Stimulated activated CD4-positive, alpha-beta T cell treated with anti-CD3 and anti-CD28 coated beads, TNF-alpha, amount 100 ng/mL, for 1 hour (primary cell): ENCODE results near the gene CMIP.
A peak's percentile ranks its signal among the peaks of the same experiment; 100 is the strongest.

Source experiments
- DNase-seq, 3 donors: peaks; one replicate each; pipeline ENCODE4 v3.0.0-alpha.2; 2020; ENCODE audit warnings: low read depth in 3 of 3, low spot score in 1 of 3

CMIP gene

DNA sequence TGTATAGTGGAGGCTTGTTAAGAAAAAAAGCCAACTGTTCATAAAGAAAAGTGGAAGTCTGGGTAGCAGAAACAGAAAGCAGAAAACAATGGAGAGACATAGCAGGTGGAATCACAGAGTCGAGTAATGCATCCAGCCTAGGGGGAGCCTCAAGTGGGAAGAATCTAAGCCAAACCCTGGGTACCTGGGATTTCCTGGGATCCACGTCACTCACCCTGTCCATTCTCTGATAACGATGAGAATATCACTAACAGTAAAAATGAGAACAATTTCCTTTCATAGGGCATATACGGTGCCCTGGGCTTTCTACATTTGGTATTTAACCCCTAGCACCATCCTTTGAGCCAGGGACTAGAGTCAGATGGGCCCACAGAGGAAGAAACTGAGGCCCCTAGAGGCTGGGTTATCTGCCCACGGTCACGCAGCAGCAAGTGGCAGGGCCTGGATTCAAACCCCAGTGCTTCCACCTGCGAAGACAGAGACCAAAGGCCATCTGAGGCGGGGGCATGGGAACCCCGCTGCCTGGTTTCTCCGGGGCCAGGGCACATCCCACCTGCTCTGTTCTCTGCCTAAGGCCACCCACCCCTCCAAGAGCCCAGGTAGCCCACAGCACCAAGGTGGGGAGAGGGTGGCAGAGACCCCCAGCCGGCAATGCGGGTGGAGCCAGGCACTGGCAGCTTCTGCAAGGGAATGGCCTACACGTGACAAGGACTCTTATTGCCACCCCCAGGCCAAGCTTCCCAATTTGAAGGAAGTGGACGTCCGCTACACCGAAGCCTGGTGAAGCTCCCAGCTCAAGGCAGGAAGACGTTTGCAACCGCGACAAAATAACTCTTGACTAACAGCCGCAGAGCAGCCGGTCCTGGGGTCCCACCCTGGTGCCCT lies 264.6 kb downstream of the CMIP start:
- DNase-seq, result no peak

DNA sequence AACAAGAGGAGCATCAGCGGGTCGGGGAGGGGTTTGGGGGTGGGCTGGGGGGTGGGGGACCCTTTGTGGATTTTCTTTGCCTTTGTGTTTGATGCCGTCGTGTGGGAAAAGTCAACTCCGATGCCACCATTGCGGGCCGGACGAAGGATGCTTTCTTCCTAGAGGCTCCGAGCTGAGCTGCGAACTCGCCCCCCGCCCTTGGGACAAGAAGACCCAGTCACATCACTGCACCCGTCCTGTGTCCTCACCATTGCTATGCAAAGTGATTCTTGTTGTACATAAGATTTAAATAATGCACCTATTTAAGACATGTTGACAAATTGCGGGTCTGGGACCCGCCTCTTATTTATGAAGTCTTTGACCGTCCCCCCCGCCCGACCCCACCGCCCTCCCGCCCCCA lies 265.4 kb downstream of the CMIP start:
- DNase-seq, result no peak

DNA sequence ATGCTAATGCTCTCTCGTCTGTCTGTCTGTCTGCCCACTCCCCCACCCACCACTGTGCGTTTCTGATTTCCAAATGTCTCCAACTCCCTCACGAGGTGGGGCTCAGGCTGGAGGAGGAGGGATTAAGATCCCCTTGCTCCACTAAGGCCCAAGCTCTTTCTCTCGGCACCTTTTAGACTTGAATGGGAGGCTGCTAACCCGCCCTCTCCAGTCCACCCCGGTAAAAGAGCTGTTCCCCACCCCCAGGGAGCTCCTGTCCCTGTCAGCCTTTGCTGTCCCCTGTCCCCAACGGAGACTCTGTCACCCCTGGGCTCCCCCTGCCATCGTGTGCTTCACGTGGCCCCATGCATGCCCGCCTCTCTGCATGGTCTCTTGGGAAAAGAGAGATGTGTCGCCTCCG lies 266.0 kb downstream of the CMIP start:
- DNase-seq, result no peak

DNA sequence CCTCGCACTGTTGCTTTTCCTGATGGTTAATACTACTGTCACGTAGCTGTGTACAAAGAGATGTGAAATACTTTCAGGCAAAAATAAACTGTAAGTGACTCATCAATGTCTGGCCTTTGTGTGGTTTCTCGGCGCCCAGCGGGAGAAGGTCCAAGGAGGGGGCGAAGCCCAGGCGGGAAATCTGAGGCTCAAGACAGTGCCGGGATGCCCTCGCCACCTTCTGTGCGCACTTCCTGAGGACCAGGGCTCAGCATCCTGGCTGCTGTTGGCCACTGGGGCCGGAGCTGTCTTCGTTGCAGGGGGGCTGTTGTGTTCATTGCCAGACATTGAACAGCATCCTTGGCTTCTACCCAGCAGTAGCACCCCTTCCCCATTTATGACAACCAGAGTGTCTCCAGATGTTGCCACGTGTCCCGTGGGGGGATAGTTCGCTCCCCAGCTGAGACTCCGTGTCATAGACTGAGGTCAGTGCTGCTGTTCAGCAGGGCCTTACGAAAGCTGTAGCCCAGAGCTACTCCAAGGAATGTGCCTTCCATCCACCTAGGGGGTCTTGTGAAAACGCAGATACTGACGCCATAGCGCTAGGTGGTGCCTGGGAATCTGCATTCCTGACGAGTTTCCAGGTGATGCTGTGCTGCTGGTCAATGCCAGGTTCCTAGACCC lies 267.2 kb downstream of the CMIP start:
- no peak for DNase-seq

DNA sequence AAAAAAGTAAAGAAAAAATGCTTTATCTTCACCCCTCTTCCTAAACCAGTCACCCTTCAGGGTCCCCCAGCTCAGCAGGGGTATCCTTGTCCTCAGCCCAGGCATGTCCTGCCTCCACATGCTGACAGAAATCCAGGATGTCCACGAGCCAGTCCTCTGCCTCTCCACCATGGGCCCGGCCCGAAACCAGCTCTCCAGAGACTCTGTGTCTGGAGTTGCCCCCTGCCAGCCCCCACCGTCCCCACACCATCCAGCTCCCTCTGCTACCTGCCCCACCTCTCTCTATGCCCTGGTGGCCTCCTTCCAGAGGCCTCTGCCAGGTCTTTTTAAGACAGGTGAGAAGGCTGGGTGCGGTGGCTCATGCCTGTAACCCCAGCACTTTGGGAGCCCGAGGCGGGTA lies 268.1 kb downstream of the CMIP start:
- DNase-seq, result no peak

DNA sequence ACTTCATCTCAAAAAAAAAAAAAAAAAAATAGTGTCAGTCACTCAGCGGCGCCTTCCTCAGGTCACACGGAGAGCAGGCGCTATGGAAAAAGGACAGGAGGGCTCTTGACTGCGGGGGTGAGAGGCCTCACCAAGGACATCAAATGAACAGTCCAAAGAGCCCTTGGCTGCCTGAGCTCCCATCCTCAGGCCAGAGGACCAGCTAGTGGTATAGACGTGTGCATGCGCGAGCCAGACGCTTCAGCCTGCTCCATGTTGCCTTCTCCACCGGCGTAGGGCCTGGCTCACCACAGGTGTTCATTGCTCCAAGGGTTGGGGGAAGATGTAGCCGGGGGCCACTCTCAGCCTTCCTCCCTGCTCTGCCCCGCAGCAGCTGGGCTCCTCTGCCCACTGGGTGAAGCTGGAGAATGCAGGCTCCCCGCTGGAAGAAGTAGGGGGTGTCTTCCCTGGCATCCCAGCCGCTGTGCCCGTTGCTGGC lies 268.7 kb downstream of the CMIP start:
- DNase-seq, result no peak

DNA sequence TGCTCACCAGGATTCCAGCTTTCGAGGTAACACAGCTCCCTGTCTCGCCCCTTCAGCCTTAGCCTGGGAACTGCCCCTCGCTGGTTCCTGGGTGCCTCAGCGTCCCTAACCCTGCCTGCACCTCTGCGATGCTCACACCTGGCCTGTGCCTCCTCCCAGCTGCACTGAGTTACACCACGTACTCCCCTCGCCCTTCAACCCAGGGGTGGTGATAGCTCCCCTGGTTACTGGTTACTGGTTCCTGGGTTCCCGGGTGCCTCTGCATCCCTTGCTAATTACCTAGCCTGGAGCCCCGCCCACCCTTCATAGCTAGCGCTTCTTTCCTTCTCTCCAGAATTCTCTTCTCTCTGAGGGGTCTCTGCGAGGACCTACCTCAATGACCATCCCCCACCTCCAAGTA lies 269.2 kb downstream of the CMIP start:
- DNase-seq, result no peak

DNA sequence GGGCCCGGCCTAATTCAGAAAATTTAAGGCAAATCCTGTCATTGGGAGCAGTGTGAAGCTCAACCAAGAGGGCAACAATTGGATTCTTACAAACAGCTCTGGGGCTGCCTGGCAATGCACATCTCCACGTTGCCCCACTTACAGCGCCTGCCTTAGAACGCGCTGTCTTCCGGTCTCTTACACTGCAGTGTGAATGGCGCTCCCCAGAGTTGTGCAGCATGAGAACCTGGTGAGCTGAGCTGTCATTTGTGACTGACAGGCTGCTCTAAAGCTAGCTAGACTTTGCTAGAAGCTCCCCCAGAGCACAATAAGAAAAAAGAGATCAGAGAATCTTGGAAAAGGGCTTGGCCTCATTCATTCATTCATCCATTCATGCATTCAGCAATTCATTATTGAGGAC lies 270.0 kb downstream of the CMIP start:
- no peak for DNase-seq

DNA sequence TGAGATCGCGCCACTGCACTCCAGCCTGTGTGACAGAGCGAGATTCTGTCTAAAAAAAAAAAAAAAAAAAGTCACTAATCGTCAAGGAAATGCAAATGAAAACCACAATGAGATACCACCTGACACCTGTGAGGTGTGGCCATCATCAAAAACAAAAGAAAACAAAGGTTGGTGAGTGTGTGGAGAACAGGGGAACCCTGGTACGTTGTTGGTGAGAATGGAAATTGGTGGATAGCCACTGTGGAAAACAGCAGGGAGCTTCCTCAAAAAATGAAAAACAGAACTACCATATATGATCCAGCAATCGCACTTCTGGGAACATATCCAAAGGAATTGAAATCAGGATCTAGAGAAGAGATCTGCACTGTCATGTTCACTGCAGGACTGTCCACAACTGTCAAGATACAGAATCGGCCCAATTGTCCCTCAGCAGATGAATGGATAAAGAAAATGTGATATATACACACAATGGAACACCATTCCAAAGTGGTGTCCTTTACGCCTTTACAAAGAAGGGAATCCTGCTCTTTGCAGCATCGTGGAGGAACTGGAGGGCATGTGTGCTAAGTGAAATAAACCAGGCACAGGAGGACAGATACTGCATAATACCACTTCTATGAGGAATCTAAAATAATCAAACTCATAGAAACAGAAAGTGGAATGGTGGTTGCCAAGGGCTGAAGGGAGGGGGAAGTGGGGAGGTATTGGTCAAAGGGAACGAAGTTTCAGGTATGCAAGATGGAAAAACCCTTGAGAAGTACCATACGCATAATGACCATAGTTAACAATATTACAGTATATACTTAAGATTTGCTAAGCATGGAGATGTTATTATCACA lies 271.0 kb downstream of the CMIP start:
- no peak for DNase-seq

DNA sequence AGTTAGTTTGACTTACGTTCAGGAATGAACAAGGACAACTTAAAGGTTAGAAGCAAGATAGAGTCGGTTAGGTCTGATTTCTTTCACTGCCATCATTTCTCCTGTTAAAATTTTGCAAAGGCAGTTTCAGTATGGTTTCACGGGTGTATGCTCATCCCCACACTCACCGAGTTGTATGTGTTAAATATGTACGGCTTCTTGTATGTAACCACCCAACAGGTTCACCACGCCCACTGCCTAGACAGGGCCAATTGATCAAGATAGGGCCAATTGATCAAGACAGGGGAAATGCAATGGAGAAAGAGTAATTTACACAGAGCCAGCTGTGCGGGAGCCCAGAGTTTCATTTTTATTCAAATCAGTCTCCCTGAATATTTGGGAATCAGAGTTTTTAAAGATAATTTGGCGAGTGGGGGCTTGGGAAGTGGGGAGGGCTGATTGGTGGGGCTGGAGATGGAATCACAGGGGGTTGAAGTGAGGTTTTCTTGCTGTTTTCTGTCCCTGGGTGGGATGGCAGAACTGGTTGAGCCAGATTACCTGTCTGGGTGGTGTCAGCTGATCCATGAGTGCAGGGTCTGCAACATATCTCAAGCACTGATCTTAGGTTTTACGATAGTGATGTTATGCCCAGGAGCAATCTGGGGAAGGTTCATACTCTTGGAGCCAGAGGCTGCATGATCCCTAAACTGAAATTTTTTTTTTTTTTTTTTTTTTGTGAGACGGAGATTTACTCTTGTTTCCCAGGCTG lies 272.0 kb downstream of the CMIP start:
- DNase-seq, result no peak

DNA sequence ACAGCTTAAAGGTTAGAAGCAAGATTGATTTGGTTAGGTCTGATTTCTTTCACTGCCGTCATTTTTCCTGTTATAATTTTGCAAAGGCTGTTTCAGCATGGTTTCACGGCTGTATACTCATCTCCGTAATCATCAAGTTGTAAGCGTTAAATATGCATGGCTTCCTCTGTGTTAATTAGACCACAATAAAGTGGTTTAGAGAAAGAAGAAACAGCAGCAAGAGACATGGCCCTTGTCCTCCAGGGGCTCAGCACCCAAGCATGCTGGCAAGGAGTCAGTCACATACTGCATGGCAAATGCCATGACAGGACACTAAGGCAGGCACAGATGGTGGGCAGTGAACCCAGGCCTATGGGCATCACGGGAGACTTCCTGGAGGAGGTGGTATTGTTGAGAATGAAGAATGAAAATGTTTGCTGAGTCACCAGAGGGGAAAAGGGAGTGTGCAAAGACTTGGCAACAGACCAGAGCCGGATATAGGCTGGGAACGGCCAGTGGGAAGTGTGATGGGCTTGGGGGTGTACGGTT lies 273.1 kb downstream of the CMIP start:
- DNase-seq, result no peak

DNA sequence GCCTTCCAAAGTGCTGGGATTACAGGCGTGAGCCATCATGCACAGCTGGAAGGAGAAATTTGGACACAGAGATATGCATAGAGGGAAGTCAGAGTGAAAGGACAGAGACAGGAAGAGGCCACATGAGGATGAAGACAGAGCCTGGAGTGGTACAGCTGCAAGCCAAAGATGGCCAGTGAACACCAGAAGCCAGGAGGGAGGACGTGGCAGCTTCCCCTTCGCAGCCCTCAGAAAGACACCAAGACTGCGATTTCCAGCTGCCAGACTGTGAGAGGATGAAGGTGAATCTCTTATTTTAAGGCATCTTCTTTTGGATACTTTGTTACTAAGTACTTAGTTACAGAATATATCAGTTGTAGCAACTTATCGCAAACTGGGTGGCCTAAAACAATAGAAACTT lies 274.0 kb downstream of the CMIP start:
- no peak for DNase-seq

DNA sequence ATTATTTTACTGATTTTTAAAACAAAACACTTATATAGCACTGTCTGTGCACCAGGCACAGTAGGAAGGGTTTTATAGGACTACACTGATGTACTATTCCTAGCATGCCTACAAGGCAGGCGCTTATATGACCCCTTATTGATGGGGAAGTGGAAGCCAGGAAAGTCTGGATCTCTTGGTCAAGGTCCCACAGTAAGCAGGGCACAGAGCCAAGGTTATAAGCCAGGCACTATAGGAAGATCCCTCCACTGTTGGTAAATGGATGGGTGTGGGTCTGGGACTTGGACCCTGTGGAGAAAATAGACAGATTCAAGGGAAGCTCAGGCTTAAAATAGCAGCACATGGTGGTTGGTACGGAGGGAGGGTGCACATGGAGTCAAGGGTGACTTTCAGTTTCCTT lies 275.4 kb downstream of the CMIP start:
- DNase-seq, result no peak

DNA sequence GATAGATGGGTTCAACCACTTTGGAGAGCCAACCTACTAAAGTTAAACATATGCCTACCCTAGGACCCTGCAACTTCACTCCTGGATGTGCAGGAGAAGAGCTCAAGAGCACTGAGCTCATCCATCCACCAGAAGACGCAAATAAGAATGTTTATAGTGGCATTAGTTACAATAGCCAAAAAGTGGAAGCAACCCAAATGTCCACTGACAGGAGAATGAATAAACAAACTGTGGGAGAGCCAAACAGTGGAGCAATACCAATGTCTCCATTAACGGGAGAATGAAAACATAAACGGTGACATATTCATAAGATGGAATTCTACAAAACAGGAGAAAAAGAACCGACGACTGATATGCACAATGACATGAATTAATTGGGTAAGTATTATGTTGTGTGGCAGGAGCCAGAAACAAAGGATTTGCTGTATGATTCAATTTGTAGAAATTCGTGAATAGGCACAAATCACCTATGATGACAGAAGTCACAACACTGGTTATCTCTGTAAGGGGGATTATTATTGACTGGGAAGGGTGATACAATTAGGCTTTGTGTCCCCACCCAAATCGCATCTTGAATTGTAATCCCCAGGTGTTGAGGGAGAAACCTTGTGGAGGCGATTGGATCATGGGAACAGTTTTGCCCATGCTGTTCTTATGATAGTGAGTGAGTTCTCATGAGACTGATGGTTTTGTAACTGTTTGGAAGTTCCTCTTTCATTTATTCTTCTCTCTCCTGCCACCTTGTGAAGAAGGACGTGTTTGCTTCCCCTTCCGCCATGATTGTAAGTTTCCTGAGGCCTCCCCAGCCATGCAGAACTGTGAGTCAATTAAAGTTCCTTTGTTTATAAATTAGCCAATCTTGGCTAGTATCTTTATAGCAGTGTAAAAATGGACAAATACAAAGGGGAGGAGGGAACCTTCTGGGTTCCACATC lies 276.6 kb downstream of the CMIP start:
- no peak for DNase-seq

DNA sequence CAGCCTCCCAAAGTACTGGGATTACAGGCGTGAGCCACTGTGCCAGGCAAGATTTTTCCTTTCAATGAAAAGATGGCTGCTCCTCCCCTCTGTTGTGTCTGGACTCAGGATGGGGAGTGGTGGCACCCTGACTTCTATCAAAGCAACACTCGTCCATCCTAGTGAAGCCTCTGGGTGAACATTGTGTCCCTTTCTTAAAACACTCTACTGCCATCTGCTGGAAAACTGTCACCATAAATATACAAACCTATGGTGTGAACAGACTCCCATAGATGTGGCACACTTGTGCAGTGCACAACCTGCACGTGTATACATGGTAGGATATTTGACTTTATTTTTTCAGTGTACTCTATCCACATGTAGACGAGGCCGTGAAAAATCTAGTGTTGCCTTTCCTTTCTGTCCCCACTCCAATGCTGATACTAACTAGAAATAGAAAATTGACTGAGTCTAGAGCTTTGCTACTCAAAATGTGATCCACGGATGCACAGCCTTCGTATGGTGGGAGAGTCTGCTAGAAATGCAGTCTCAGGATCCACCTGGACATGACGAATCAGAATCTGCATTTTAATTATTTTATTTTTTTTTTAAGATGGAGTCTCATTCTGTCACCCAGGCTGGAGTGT lies 278.6 kb downstream of the CMIP start:
- DNase-seq, result no peak

DNA sequence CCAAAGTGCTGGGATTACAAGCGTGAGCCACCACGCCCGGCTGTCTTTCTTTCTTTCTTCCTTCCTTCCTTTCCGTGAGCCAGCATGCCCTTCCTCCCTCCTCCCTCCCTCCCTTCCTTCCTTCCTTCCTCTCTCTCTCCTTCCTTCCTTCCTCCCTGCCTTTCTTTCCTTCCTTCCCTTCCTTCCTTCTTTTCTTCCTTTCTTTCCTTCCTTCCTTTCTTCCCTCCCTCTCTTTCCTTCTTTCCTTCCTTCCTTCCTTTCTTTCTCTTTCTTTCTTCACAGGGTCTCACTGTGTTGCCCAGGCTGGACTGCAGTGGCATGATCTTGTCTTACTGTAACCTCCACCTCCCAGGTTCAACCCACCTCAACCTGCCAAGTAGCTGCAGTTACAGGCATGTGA lies 283.8 kb downstream of the CMIP start:
- no peak for DNase-seq

DNA sequence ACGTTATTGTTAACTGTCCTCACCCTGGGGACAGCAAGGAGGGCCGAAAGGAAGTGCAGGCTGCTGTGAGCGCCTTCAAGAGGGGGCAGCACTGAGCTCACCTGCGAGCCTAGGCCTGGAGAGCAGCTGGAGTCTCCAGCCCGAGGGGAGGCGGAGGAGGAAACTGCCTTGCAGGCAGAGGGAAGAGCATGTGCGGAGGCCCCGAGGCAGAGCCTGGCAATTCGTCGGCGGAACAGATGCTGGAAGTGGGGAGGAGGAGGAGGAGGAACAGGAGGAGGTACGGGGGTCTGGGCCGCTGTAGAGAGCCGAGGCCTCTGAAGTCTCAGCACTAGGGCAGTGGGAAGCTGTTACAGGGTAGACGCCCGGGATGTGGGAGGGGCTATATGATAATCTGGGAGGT lies 284.8 kb downstream of the CMIP start:
- DNase-seq, result no peak

DNA sequence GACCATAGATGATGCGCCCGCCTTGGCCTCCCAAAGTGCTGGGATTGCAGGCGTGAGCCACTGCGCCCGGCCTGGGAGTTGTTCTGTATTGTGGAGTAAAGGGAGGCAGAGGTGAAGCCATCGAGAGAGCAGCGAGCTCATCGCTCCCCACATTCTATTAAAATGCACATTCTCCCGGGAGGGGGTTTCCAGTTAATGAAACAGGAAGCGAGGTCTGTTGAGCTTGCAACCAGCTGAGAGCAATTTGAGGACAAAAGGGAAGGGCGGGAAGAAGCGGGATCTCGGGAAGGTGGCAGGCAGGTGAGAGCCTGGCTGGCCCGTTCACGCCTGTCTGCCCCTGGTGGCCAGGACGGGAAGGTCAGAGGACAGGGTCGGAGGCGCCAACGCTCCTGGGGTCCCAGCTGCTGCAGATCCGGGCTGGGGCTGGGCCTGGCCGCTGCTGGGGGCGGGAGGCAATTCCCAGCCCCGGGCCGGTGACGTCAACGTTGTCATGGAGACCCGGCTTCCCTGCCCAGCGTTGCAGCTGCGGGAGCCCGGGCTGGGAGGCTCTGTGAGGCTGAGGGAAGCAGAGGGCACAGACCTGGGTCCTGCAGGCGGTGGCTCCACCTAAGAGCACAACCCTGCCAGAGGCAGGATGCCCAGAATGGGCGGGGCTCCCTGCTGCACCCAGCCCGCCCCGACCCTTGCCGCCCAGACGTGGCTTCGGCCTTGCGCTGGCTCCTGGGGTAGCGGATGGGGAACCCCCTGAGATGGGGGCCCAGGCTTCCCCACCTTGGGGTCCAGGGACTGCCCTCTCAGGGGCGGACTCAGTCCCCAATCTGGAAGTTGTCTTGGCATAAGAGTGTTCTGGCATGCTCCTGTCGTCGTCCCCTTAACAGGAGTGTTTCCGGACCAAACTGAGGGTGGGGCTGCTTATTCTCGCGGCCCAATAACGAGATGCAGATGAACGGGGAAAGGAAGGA lies 285.8 kb downstream of the CMIP start:
- DNase-seq, result peak in 1 of 3 donors; percentile 35
